Jurkat, Clone E6-1 (cell line): ENCODE results near the gene ALKBH6.

Source experiments
- DNase-seq: peaks from one replicate; pipeline ENCODE4 v3.0.0-alpha.2; 2011; ENCODE audit warnings: low read depth, low spot score
- H3K4me3 ChIP-seq: 2 replicates; pipeline ENCODE4 v1.5.1; 2011; ENCODE audit warnings: mild to moderate bottlenecking, low read length, control low read depth, moderate library complexity

ALKBH6 gene

GRCh38 chr19:35977446-35978222 is 36.4 kb downstream of the ALKBH6 start:
- DNase-seq, result peak; percentile 80
- no peak overlapping the region for H3K4me3 ChIP-seq

- DNase-seq, result no peak
- no peak overlapping the region for H3K4me3 ChIP-seq
Measured at GRCh38 chr19:35975608-35976214, 38.3 kb downstream of the ALKBH6 start.

GRCh38 chr19:35973487-35973886 is 40.5 kb downstream of the ALKBH6 start:
- no peak overlapping the region for H3K4me3 ChIP-seq
- DNase-seq, result no peak

- H3K4me3 ChIP-seq, result no peak overlapping the region
- no peak for DNase-seq
Measured at GRCh38 chr19:35966771-35967170, 47.2 kb downstream of the ALKBH6 start.

- DNase-seq, result no peak
- no peak overlapping the region for H3K4me3 ChIP-seq
Measured at GRCh38 chr19:35963514-35963913, 50.5 kb downstream of the ALKBH6 start.

GRCh38 chr19:35960432-35960972 is 53.5 kb downstream of the ALKBH6 start:
- no peak overlapping the region for H3K4me3 ChIP-seq
- no peak for DNase-seq

GRCh38 chr19:35959968-35960320 is 54.1 kb downstream of the ALKBH6 start:
- no peak for DNase-seq

More at GRCh38 chr19:35959968-35960320, 54.1 kb downstream of the ALKBH6 start:
- no peak overlapping the region for H3K4me3 ChIP-seq
